ENCODE measurements around the gene MYO1A. TPM values are rescaled to one million over a fixed set of nuclear protein-coding genes. Genes with fewer than 3 reads are reported as not detected.

The MYO1A gene
- total RNA-seq, 4 donors from 2014 or later: 0.56 to 1.2 TPM; not detected in 2

DNA sequence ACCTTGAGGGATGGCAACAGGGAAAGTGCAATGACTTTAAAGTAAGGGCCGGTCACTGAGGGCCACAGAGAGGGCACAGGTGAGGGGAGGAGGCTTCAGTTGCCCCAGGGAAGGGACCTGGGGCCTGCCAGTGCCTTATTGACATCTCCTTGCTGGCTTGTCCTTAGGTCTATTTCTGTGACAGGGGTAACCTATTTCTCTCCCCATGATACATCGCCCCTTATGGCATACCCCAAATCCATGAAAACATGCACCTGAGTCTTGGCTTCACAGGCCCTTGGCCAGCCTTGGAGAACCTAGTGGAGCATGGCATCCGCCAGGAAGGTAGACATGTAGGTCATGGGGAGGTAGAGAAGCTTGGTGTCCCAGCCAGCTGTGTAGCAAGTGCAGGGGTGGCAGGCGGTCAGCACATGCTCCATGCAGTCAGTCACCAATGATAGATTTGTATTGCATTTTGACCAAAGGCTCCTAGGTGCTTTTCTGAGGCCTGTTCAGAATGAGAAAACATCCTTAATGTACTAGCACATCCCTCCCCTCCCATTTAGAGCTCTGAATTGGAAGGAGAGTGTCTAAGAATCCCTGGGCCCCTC, 68.9 kb downstream of the MYO1A start:
- Histone ChIP-seq H3K4me3 (no peak overlapping the region), H3K9me3 (no peaks in the 10 kb centered on the region), H3K27ac (no peak overlapping the region), H3K4me1 (no peaks in the 10 kb centered on the region), H3K27me3 (no peaks in the 10 kb centered on the region), H3K36me3 (no peaks in the 10 kb centered on the region)
- intact Hi-C loops (cut with DNase I; ENCODE audit: low total_unique reads) (no loop called here), in situ Hi-C loops (cut with MboI; ENCODE audit: low sequenced_read_pairs in 4 of 4) (no loop called here)
- ATAC-seq: no peak
- DNase-seq: no peak
- TF ChIP-seq, protein P1, sequence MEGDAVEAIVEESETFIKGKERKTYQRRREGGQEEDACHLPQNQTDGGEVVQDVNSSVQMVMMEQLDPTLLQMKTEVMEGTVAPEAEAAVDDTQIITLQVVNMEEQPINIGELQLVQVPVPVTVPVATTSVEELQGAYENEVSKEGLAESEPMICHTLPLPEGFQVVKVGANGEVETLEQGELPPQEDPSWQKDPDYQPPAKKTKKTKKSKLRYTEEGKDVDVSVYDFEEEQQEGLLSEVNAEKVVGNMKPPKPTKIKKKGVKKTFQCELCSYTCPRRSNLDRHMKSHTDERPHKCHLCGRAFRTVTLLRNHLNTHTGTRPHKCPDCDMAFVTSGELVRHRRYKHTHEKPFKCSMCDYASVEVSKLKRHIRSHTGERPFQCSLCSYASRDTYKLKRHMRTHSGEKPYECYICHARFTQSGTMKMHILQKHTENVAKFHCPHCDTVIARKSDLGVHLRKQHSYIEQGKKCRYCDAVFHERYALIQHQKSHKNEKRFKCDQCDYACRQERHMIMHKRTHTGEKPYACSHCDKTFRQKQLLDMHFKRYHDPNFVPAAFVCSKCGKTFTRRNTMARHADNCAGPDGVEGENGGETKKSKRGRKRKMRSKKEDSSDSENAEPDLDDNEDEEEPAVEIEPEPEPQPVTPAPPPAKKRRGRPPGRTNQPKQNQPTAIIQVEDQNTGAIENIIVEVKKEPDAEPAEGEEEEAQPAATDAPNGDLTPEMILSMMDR (IDR thresholded peaks at IDR 0.05 in 4 of 5, conservative IDR thresholded peaks at IDR 0.05 in 1 of 5): no peak

DNA sequence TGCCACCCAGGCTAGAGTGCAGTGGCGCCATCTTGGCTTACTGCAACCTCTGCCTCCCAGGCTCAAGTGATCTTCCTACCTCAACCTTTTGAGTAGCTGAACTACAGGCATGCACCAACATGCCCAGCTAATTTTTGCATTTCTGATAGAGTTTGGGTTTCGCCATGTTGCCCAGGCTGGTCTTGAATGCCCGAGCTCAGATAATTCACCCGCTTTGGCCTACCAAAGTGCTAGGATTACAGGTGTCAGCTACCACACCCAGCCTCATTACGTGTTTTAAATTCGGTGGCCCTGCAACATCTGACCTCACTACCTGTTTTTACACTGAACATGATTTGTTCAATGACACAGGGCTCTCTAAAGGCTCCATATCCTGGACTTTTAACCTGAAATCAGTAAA, 69.7 kb downstream of the MYO1A start:
- DNase-seq (no peak), ATAC-seq (no peak)
- H3K9me3 ChIP-seq: no peaks in the 10 kb centered on the region
- no peak overlapping the region for H3K27ac ChIP-seq
- no peak overlapping the region for H3K4me3 ChIP-seq
- in situ Hi-C loops (cut with MboI; ENCODE audit: low sequenced_read_pairs in 4 of 4): no loop called here
- no peaks in the 10 kb centered on the region for H3K36me3 ChIP-seq
- intact Hi-C loops (cut with DNase I; ENCODE audit: low total_unique reads): no loop called here
- no peaks in the 10 kb centered on the region for H3K27me3 ChIP-seq
- no peaks in the 10 kb centered on the region for H3K4me1 ChIP-seq
- TF ChIP-seq, protein P1 (IDR thresholded peaks at IDR 0.05 in 4 of 5, conservative IDR thresholded peaks at IDR 0.05 in 1 of 5): no peak
- TF ChIP-seq POLR2A (IDR thresholded peaks at IDR 0.05): no peak

DNA sequence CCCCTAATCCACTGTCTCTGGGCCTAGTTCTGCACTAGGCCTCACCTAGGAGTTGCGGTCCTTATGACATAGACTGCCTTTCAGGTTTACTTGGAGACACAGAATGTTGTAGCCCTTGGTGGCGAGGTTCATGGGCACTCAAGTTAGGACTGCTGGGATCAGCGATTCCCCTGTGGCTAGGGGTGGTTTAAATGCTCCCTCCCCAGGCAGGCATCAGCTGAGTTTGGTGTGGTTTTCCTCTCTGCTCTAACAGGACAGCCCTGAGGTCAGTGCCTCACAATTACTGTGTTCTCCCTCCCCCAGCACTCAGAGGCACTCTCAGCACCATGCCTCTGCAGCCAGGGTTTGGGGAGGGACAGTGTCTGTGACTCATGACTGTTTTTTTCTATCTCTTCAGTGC, 70.3 kb downstream of the MYO1A start:
- in situ Hi-C loops (cut with MboI; ENCODE audit: low sequenced_read_pairs in 4 of 4): no loop called here
- intact Hi-C loops (cut with DNase I; ENCODE audit: low total_unique reads): no loop called here
- H3K9me3 ChIP-seq: no peaks in the 10 kb centered on the region
- no peaks in the 10 kb centered on the region for H3K27me3 ChIP-seq
- H3K4me1 ChIP-seq: no peaks in the 10 kb centered on the region
- no peaks in the 10 kb centered on the region for H3K36me3 ChIP-seq
- ATAC-seq (no peak), DNase-seq (no peak)
- H3K27ac ChIP-seq: no peak overlapping the region
- TF ChIP-seq, protein P1 (IDR thresholded peaks at IDR 0.05 in 4 of 5, conservative IDR thresholded peaks at IDR 0.05 in 1 of 5): no peak
- no peak for TF ChIP-seq POLR2A (IDR thresholded peaks at IDR 0.05)
- no peak overlapping the region for H3K4me3 ChIP-seq

Other genes starting within 250 kb of the MYO1A start
- gene SDR9C7, start 115.7 kb downstream of the MYO1A start, total RNA-seq: under 1 TPM in 1 of 4 donors, not detected in 3; 0.27 TPM
- 1 to 10 TPM in 1 of 4 donors, under 1 TPM in 3; 0.56 to 1.1 (median 0.67) TPM for gene RDH16, start 92.5 kb downstream of the MYO1A start, total RNA-seq
- gene ZBTB39, start 43.6 kb downstream of the MYO1A start, total RNA-seq: 1 to 10 TPM; 2.2 to 3.8 (median 2.8) TPM
- not detected for gene TAC3, start 33.6 kb downstream of the MYO1A start, total RNA-seq
- gene NEMP1, start 28.7 kb upstream of the MYO1A start, total RNA-seq: 1 to 10 TPM; 1.2 to 6.7 (median 1.9) TPM
- gene NAB2, start 39.0 kb upstream of the MYO1A start, total RNA-seq: 1 to 10 TPM; 4.8 to 9.5 (median 5.5) TPM
- 10 to 100 TPM; 12.5 to 17.4 (median 14.4) TPM for gene STAT6, start 61.2 kb upstream of the MYO1A start, total RNA-seq
- 10 to 100 TPM; 26.1 to 53.5 (median 49.8) TPM for gene LRP1, start 78.4 kb upstream of the MYO1A start, total RNA-seq
- not detected for gene LRP1-AS, start 97.5 kb upstream of the MYO1A start, total RNA-seq
- not detected for gene NXPH4, start 166.7 kb upstream of the MYO1A start, total RNA-seq
- 100 to 1,000 TPM in 1 of 4 donors, 10 to 100 TPM in 3; 41.3 to 107 (median 46.4) TPM for gene SHMT2, start 179.6 kb upstream of the MYO1A start, total RNA-seq
- gene STAC3, start 201.1 kb upstream of the MYO1A start, total RNA-seq: 1,000 to 10,000 TPM in 2 of 4 donors, 100 to 1,000 TPM in 2; 459 to 1,596 (median 855) TPM

All from gastrocnemius medialis (tissue), 4 donors.